ENCODE results near the gene SMPDL3B.

SMPDL3B gene

GRCh38 chr1:27922272-27922671, 12.5 kb upstream of the SMPDL3B start:
- H3K27me3 ChIP-seq (ENCODE audit: control insufficient read depth, low read length): peaks cover 4% of the 10 kb centered on the region
- TF ChIP-seq CTCF (IDR thresholded peaks at IDR 0.05; ENCODE audit: low read depth, low read length, poor library complexity, severe bottlenecking) (no peak), EZH2phosphoT487 (IDR thresholded peaks at IDR 0.05; ENCODE audit: borderline replicate concordance, low read length) (no peak)
- no peak overlapping the region for H3K27ac ChIP-seq (ENCODE audit: low read depth, low read length)

GRCh38 chr1:27928216-27928954, 6.4 kb upstream of the SMPDL3B start:
- H3K9me3 ChIP-seq (ENCODE audit: control insufficient read depth, insufficient read depth, low read length): no peaks in the 10 kb centered on the region
- no peaks in the 10 kb centered on the region for H3F3A ChIP-seq (ENCODE audit: control insufficient read depth, insufficient read depth)
- H3K27ac ChIP-seq (ENCODE audit: low read depth, low read length): no peak overlapping the region
- TF ChIP-seq EZH2phosphoT487 (IDR thresholded peaks at IDR 0.05; ENCODE audit: borderline replicate concordance, low read length) (no peak), CTCF (IDR thresholded peaks at IDR 0.05; ENCODE audit: low read depth, low read length, poor library complexity, severe bottlenecking) (peak; percentile 21)
- no peak overlapping the region for H3K4me3 ChIP-seq (ENCODE audit: low read length)
- no peaks in the 10 kb centered on the region for H3K79me2 ChIP-seq (ENCODE audit: control insufficient read depth, low read length)
- no peaks in the 10 kb centered on the region for H3K36me3 ChIP-seq (ENCODE audit: control insufficient read depth, low read length)
- H3K4me2 ChIP-seq (ENCODE audit: low read length): no peak overlapping the region
- peaks cover 10% of the 10 kb centered on the region for H3K4me1 ChIP-seq (ENCODE audit: control insufficient read depth, low read length)
- peaks cover 4% of the 10 kb centered on the region for H3K27me3 ChIP-seq (ENCODE audit: control insufficient read depth, low read length)
- H3K9me2 ChIP-seq (replicated peaks; ENCODE audit: control insufficient read depth, low read length): no peaks in the 10 kb centered on the region
- H4K20me1 ChIP-seq (ENCODE audit: control insufficient read depth, insufficient read depth, low read depth, low read length): no peaks in the 10 kb centered on the region

More at GRCh38 chr1:27922272-27922671, 12.5 kb upstream of the SMPDL3B start:
- Histone ChIP-seq H3K4me2 (ENCODE audit: low read length) (no peak overlapping the region), H3K4me3 (ENCODE audit: low read length) (no peak overlapping the region), H3K9me3 (ENCODE audit: control insufficient read depth, insufficient read depth, low read length) (no peaks in the 10 kb centered on the region), H3K9me2 (replicated peaks; ENCODE audit: control insufficient read depth, low read length) (no peaks in the 10 kb centered on the region), H3F3A (ENCODE audit: control insufficient read depth, insufficient read depth) (no peaks in the 10 kb centered on the region), H3K79me2 (ENCODE audit: control insufficient read depth, low read length) (no peaks in the 10 kb centered on the region), H3K36me3 (ENCODE audit: control insufficient read depth, low read length) (no peaks in the 10 kb centered on the region), H4K20me1 (ENCODE audit: control insufficient read depth, insufficient read depth, low read depth, low read length) (no peaks in the 10 kb centered on the region), H3K4me1 (ENCODE audit: control insufficient read depth, low read length) (no peaks in the 10 kb centered on the region)

GRCh38 chr1:27931184-27931583, 3.6 kb upstream of the SMPDL3B start:
- H4K20me1 ChIP-seq (ENCODE audit: control insufficient read depth, insufficient read depth, low read depth, low read length): no peaks in the 10 kb centered on the region
- H3K79me2 ChIP-seq (ENCODE audit: control insufficient read depth, low read length): no peaks in the 10 kb centered on the region
- H3K36me3 ChIP-seq (ENCODE audit: control insufficient read depth, low read length): no peaks in the 10 kb centered on the region
- H3K4me2 ChIP-seq (ENCODE audit: low read length): no peak overlapping the region
- TF ChIP-seq CTCF (IDR thresholded peaks at IDR 0.05; ENCODE audit: low read depth, low read length, poor library complexity, severe bottlenecking) (no peak), EZH2phosphoT487 (IDR thresholded peaks at IDR 0.05; ENCODE audit: borderline replicate concordance, low read length) (no peak)
- H3K4me1 ChIP-seq (ENCODE audit: control insufficient read depth, low read length): peaks cover 18% of the 10 kb centered on the region
- H3K27ac ChIP-seq (ENCODE audit: low read depth, low read length): no peak overlapping the region
- H3K9me3 ChIP-seq (ENCODE audit: control insufficient read depth, insufficient read depth, low read length): no peaks in the 10 kb centered on the region
- H3K9me2 ChIP-seq (replicated peaks; ENCODE audit: control insufficient read depth, low read length): no peaks in the 10 kb centered on the region
- no peak overlapping the region for H3K4me3 ChIP-seq (ENCODE audit: low read length)
- peaks cover 20% of the 10 kb centered on the region for H3K27me3 ChIP-seq (ENCODE audit: control insufficient read depth, low read length)
- H3F3A ChIP-seq (ENCODE audit: control insufficient read depth, insufficient read depth): no peaks in the 10 kb centered on the region
